Measurements from ENCODE around the gene FBLIM1. TPM values are rescaled to one million over a fixed set of nuclear protein-coding genes. Genes with fewer than 3 reads are reported as not detected.

FBLIM1 gene
- total RNA-seq, 1 experiment from 2014 or later: 6.0 TPM

- Histone ChIP-seq H3K79me2 (ENCODE audit: insufficient read depth, low read length) (no peaks in the 10 kb centered on the region), H3K27ac (ENCODE audit: low read depth, low read length) (no peak overlapping the region), H3K4me2 (ENCODE audit: low read length) (no peak overlapping the region), H2AFZ (ENCODE audit: low read depth, low read length, poor library complexity, severe bottlenecking) (no peak overlapping the region), H3K9me2 (ENCODE audit: insufficient read depth) (no peaks in the 10 kb centered on the region), H3K4me1 (ENCODE audit: control insufficient read depth in 1 of 2, insufficient read depth in 2 of 2, low read length in 2 of 2) (peaks cover 6 to 10% of the 10 kb centered on the region in 2 experiments; a peak in 3 of 4 replicates), H3K36me3 (ENCODE audit: control insufficient read depth in 1 of 2, insufficient read depth in 2 of 2, low read length in 2 of 2) (no peaks in the 10 kb centered on the region), H4K20me1 (ENCODE audit: insufficient read depth) (no peaks in the 10 kb centered on the region), H3K9ac (ENCODE audit: low read length) (no peak overlapping the region), H3K9me3 (ENCODE audit: control insufficient read depth in 1 of 2, insufficient read depth in 1 of 2, low read depth in 1 of 2, low read length in 2 of 2) (no peaks in the 10 kb centered on the region), H3K4me3 (replicated peaks in 1 of 2; ENCODE audit: low read depth in 1 of 2, low read length in 2 of 2) (no peak overlapping the region), H3K27me3 (ENCODE audit: insufficient read depth, low read length) (no peaks in the 10 kb centered on the region)
- TF ChIP-seq SIN3A (IDR thresholded peaks at IDR 0.05; ENCODE audit: low read depth) (no peak), CTCF (IDR thresholded peaks at IDR 0.05 in 2 of 3, conservative IDR thresholded peaks at IDR 0.05 in 1 of 3; ENCODE audit: borderline replicate concordance in 1 of 3, insufficient read depth in 1 of 3, low read depth in 2 of 3, low read length in 2 of 3) (peak in 2 of 3 experiments; percentile 39 to 40; a peak in 4 of 6 replicates)
- CTCF ChIA-PET: no interaction called here
- intact Hi-C loops (cut with micrococcal nuclease): no loop called here
- no peak for DNase-seq (ENCODE audit: low read depth, low spot score)
- RAD21 ChIA-PET (ENCODE audit: low non-redundant PET in 1 of 2, low total read pairs in 2 of 2, uncharacterized antibody in 2 of 2, unreplicated experiment in 2 of 2): no interaction called here
- POLR2A ChIA-PET: no interaction called here
- no peak for ATAC-seq
- no TSS peak for BruUV-seq (replicated peaks)
Observed at GRCh38 chr1:15739745-15740144, 18.9 kb upstream of the FBLIM1 start.

DNA sequence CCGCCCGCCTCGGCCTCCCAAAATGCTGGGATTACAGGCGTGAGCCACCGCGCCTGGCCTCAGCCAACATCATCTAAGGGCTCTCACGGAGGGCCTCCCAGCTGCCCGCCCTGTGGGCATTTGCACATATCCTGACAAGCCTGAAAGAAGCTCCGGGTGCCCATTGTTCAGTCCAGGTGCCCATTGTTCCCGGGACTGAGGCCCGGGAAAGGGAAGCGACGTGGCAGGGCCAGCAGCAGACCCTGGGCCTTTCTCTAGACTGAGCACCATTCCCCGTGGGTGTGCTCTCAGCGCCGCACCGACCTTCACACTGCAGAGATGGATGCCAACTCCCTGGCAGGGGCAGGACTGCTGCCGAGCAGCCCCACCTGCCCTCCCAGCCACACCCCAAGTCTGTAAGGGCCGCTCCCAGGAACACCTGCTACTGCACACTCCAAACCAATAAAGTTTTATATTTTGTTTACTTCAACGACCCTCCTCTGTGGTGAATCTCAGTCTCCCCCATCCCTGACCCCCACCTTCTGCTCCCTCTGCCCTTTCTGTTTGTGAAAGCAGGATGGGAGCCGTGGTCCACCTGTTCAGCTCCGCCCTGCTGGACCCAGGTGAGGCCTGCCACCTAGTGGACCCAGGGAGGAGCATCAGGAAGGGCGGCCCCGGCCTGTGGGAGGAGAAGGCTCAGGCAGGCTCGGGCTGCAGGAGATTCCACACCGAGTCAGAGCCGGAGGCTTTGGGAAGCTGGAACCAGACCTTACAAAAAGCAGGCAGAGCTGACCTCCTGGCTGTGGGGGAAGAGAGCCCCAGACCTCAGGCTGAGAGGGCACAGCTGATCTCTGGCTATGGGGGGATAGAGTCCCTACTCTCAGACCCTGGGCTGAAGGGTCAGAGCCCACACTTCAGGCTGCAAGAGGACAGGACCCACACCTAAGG is 17.4 kb upstream of the FBLIM1 start:
- BruUV-seq (replicated peaks): no TSS peak
- no peaks in the 10 kb centered on the region for H4K20me1 ChIP-seq (ENCODE audit: insufficient read depth)
- ChIA-PET POLR2A (no interaction called here), CTCF (interaction anchor here (0.6 to 2.0 kb wide), 9 partner anchors 9 to 148 kb away, joined by 3 to 13 read pairs (median 4); no protein-coding TSS in a partner anchor), RAD21 (ENCODE audit: low non-redundant PET in 1 of 2, low total read pairs in 2 of 2, uncharacterized antibody in 2 of 2, unreplicated experiment in 2 of 2) (interaction anchor here in 1 of 2 experiments (1.2 kb wide), 1 partner anchor 145 kb away, joined by 5 read pairs; no protein-coding TSS in a partner anchor)
- H3K4me1 ChIP-seq (ENCODE audit: control insufficient read depth in 1 of 2, insufficient read depth in 2 of 2, low read length in 2 of 2): peaks cover 3 to 10% of the 10 kb centered on the region in 2 experiments; a peak in 3 of 4 replicates
- H3K27me3 ChIP-seq (ENCODE audit: insufficient read depth, low read length): no peaks in the 10 kb centered on the region
- intact Hi-C loops (cut with micrococcal nuclease): loop anchor here (1.0 kb wide), 1 partner anchor 146 kb away; no protein-coding TSS in a partner anchor
- H3K4me2 ChIP-seq (ENCODE audit: low read length): peak overlapping the region; percentile 68
- H3K9me3 ChIP-seq (ENCODE audit: control insufficient read depth in 1 of 2, insufficient read depth in 1 of 2, low read depth in 1 of 2, low read length in 2 of 2): no peaks in the 10 kb centered on the region
- H3K79me2 ChIP-seq (ENCODE audit: insufficient read depth, low read length): no peaks in the 10 kb centered on the region
- H3K4me3 ChIP-seq (replicated peaks in 1 of 2; ENCODE audit: low read depth in 1 of 2, low read length in 2 of 2): no peak overlapping the region
- H3K9me2 ChIP-seq (ENCODE audit: insufficient read depth): no peaks in the 10 kb centered on the region
- no peak overlapping the region for H2AFZ ChIP-seq (ENCODE audit: low read depth, low read length, poor library complexity, severe bottlenecking)
- peak; percentile 98 for ATAC-seq
- no peak overlapping the region for H3K9ac ChIP-seq (ENCODE audit: low read length)
- H3K36me3 ChIP-seq (ENCODE audit: control insufficient read depth in 1 of 2, insufficient read depth in 2 of 2, low read length in 2 of 2): no peaks in the 10 kb centered on the region
- no peak overlapping the region for H3K27ac ChIP-seq (ENCODE audit: low read depth, low read length)
- DNase-seq (ENCODE audit: low read depth, low spot score): peak; percentile 53
- TF ChIP-seq YY1 (IDR thresholded peaks at IDR 0.05; ENCODE audit: extremely low read depth, insufficient replicate concordance, low read depth, low read length) (peak; percentile 19), CTCF (IDR thresholded peaks at IDR 0.05 in 2 of 3, conservative IDR thresholded peaks at IDR 0.05 in 1 of 3; ENCODE audit: borderline replicate concordance in 1 of 3, insufficient read depth in 1 of 3, low read depth in 2 of 3, low read length in 2 of 3) (peak; percentile 91 to 95 (median 93))
- TF ChIP-seq, protein P1, sequence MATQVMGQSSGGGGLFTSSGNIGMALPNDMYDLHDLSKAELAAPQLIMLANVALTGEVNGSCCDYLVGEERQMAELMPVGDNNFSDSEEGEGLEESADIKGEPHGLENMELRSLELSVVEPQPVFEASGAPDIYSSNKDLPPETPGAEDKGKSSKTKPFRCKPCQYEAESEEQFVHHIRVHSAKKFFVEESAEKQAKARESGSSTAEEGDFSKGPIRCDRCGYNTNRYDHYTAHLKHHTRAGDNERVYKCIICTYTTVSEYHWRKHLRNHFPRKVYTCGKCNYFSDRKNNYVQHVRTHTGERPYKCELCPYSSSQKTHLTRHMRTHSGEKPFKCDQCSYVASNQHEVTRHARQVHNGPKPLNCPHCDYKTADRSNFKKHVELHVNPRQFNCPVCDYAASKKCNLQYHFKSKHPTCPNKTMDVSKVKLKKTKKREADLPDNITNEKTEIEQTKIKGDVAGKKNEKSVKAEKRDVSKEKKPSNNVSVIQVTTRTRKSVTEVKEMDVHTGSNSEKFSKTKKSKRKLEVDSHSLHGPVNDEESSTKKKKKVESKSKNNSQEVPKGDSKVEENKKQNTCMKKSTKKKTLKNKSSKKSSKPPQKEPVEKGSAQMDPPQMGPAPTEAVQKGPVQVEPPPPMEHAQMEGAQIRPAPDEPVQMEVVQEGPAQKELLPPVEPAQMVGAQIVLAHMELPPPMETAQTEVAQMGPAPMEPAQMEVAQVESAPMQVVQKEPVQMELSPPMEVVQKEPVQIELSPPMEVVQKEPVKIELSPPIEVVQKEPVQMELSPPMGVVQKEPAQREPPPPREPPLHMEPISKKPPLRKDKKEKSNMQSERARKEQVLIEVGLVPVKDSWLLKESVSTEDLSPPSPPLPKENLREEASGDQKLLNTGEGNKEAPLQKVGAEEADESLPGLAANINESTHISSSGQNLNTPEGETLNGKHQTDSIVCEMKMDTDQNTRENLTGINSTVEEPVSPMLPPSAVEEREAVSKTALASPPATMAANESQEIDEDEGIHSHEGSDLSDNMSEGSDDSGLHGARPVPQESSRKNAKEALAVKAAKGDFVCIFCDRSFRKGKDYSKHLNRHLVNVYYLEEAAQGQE (IDR thresholded peaks at IDR 0.05; ENCODE audit: low read depth): no peak

All from HCT116 (cell line).